ENCODE data around the gene TMC3.

TMC3 gene

GRCh38 chr15:81296673-81297072, 77.3 kb downstream of the TMC3 start:
- TF ChIP-seq CTCF (conservative IDR thresholded peaks at IDR 0.05; ENCODE audit: low read depth), result no peak
- CTCF ChIA-PET, result interaction anchor here (1.6 kb wide), 1 partner anchor 31 kb away, joined by 3 read pairs; no protein-coding TSS in a partner anchor
- no peak for DNase-seq (ENCODE audit: low spot score)
- peak overlapping the region; percentile 76 for H3K27ac ChIP-seq
- POLR2A ChIA-PET (ENCODE audit: low non-redundant PET), result no interaction called here

DNA sequence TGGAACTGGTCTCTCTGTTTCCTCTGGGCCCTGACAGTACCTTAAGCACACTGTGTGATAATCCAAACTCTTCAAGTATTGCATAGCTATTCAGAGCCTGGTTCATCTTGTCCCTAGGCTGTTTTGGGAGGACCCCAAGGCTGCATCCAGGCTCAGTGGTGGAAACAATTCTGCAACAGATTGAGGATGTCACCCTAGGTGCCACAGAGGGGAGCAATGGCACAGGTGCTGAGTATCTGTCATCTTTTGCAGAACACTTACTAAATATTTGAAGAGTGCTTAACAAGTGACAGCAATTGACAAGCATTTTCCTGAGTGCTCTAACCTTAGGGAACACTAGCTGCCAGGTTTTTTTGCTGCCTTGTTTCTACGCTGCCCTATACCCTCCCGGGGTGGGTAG, 77.8 kb downstream of the TMC3 start:
- TF ChIP-seq CTCF (conservative IDR thresholded peaks at IDR 0.05; ENCODE audit: low read depth), result no peak
- ChIA-PET CTCF (interaction anchor here (1.6 kb wide), 2 partner anchors 30 to 105 kb away, joined by 3 read pairs; no protein-coding TSS in a partner anchor), POLR2A (ENCODE audit: low non-redundant PET) (no interaction called here)
- no peak overlapping the region; the same call in 1 of the 2 replicates for H3K27ac ChIP-seq
- no peak for DNase-seq (ENCODE audit: low spot score)

- ChIA-PET POLR2A (ENCODE audit: low non-redundant PET) (no interaction called here), CTCF (interaction anchor here (0.6 to 1.6 kb wide), 3 partner anchors 20 to 105 kb away, joined by 3 read pairs; no protein-coding TSS in a partner anchor)
- TF ChIP-seq CTCF (conservative IDR thresholded peaks at IDR 0.05; ENCODE audit: low read depth), result no peak
- no peak for DNase-seq (ENCODE audit: low spot score)
- no peak overlapping the region for H3K27ac ChIP-seq
These were observed 78.4 kb downstream of the TMC3 start for GRCh38 chr15:81295486-81296121.

GRCh38 chr15:81294516-81294880, 79.5 kb downstream of the TMC3 start:
- TF ChIP-seq CTCF (conservative IDR thresholded peaks at IDR 0.05; ENCODE audit: low read depth), result no peak
- no peak overlapping the region for H3K27ac ChIP-seq
- ChIA-PET POLR2A (ENCODE audit: low non-redundant PET) (no interaction called here), CTCF (interaction anchor here (0.7 kb wide), 1 partner anchor 14 kb away, joined by 3 read pairs; no protein-coding TSS in a partner anchor)
- no peak for DNase-seq (ENCODE audit: low spot score)

DNA sequence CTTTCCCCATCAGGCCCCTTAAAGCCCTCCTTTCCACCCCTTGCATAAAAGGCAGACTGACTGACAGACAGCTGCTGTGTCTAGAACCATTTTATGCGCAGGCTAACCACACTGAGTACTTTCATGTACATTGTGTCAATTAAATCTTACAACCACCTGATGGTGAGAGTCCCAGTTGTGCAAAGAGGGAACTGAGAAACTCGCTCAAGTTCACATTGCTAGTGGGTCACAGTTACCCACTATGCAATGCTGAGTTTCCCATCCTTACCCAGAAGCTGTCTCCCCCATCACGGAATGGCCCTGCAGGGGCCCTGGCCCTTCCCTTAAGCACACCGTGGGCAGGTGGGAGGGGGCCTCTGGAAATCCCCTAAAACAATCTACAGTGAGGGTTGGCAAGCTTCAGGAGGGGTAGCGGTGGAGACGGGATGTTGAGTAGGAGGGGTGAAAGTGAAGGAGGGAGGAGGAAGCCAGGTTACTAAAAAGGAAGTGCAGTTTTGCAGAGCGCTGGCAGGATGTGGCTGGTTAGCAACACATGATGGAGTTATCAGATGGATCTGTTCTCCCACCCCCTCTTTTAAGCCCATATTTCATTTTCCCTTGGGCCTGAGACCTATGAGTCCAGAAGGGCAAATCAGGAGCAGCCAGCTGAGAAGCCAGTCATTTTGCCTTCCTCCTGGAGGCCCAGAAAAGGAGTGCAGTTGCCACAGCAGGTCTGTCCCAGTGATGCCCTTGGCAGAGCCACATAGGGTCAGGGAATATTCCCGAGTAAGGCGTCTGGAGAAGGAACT, 80.1 kb downstream of the TMC3 start:
- ChIA-PET CTCF (interaction anchor here (0.7 to 1.5 kb wide), 2 partner anchors 14 to 95 kb away, joined by 3 to 4 read pairs; no protein-coding TSS in a partner anchor), POLR2A (ENCODE audit: low non-redundant PET) (no interaction called here)
- DNase-seq (ENCODE audit: low spot score), result no peak
- TF ChIP-seq CTCF (conservative IDR thresholded peaks at IDR 0.05; ENCODE audit: low read depth), result no peak
- no peak overlapping the region for H3K27ac ChIP-seq

DNA sequence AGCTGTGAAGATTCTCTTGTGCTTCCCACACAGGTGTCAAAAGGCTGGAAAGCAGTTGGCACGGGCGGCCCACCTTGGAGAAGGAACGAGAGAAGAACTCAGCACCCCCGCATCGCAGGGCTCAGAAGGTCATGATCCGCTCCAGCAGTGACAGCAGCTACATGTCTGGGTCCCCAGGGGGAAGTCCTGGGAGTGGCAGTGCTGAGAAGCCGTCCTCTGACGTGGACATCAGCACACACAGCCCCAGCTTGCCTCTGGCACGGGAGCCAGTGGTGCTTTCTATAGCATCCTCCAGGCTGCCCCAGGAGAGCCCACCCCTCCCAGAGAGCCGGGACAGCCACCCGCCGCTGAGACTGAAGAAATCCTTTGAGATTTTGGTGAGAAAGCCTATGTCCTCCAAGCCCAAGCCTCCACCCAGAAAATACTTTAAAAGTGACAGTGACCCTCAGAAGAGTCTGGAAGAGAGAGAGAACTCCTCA, 81.5 kb downstream of the TMC3 start:
- no peak overlapping the region for H3K27ac ChIP-seq
- POLR2A ChIA-PET (ENCODE audit: low non-redundant PET), result no interaction called here
- CTCF ChIA-PET, result interaction anchor here (0.5 to 2.4 kb wide), 3 partner anchors 26 to 1666 kb away, joined by 4 to 7 read pairs (median 4); no protein-coding TSS in a partner anchor
- TF ChIP-seq CTCF (conservative IDR thresholded peaks at IDR 0.05; ENCODE audit: low read depth), result no peak
- DNase-seq (ENCODE audit: low spot score), result no peak

Data from RWPE1 (cell line).